GM19455 (cell line): ENCODE data around the gene SSTR3.
"Not testable (repeated sequence)": the region's sequence is repeated elsewhere in the genome, so short reads cannot be mapped to it uniquely, and the experiment has no call there.

ENCODE experiments used
- ATAC-seq: cut with Tn5 transposase; IDR thresholded peaks from one replicate; pipeline ENCODE4 v1.9.1; 2021; ENCODE audit not compliant: unreplicated experiment

SSTR3 gene

DNA sequence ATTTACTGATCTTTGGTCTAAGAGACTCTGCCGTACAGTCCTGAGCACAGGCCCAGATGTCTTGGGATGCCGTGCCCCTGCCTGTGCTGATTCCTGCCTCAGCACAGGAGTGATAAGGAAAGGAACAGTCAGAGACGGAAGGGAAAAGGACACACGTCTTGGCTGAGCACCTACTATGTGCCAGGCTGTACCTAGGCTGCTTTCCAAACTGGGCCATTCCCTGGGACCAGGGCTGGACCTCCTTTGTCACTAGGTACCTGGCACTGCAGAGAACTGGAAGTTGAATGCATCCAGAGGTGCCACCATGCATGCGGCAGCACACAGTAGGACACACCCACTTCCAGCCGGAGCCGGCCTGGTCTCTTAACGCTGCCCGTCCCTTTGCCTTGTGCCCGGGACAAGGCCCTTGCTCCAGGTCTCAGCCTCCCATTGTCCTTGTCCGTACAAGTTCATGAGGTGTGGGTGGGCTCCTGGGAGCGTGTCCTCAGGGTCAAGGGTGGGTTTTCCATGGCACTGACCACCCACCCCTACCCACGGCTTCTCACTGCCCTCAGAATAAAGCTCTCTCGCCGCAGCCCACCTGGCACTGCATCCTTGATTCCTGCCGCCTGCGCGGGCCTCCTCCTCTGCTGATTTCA is 1.1 kb upstream of the SSTR3 start:
- ATAC-seq: no peak

DNA sequence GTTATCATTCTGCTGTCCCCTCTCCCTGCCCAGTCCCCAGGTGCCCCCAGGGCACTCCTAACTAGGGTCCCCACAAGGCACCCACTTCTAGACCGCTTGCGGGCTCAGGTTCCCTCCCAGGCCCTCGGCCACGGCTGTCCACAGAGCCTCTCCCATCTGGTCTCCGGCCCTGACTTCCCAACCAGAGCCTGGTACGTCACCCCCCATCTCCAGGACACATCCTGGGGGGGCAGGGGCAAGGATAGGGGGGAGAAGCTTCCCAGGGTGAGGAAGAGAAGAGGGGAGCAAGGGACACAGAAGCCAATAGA is 457 bp downstream of the SSTR3 start:
- ATAC-seq: no peak

GRCh38 chr22:37211075-37211865 is 1.0 kb downstream of the SSTR3 start:
- ATAC-seq: no peak

DNA sequence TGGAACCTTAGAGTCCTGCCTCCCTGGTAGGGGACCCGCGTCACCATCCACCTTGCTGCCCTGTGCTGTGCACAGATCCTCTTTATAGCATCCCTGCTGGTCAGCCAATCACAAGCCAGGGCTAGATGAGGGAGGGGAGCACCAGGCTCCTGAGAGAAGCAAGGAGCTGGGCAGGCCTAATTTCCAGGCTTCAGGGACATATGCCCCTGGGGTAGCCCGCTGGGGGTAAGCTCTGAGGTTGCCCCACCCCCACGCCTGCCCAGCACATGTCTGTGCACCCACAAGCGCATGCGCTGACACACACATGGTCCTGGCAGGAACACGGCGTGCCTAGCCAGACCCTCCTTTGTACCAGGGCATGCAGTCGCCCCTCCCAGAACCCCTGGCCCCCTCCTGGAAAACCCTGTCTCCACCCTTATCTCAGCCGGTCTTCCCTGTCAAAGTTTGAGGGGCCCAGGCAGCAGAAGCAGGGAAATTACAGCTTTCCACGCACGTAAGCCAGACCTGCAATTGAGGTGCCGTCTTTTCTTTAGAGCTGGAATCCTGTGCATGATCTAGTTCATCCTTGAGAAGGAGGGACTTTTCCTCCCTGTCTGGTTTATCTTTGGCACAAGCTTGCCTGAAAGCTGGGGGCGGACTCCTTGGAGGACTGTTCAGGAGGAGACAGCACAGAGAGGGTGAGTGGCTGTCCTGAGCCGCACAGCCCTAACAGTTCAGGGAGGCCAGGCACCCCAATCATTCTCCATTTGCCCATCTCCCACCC is 2.1 kb downstream of the SSTR3 start:
- no peak for ATAC-seq

- no peak for ATAC-seq
Measured at GRCh38 chr22:37209140-37209845, 3.0 kb downstream of the SSTR3 start.

DNA sequence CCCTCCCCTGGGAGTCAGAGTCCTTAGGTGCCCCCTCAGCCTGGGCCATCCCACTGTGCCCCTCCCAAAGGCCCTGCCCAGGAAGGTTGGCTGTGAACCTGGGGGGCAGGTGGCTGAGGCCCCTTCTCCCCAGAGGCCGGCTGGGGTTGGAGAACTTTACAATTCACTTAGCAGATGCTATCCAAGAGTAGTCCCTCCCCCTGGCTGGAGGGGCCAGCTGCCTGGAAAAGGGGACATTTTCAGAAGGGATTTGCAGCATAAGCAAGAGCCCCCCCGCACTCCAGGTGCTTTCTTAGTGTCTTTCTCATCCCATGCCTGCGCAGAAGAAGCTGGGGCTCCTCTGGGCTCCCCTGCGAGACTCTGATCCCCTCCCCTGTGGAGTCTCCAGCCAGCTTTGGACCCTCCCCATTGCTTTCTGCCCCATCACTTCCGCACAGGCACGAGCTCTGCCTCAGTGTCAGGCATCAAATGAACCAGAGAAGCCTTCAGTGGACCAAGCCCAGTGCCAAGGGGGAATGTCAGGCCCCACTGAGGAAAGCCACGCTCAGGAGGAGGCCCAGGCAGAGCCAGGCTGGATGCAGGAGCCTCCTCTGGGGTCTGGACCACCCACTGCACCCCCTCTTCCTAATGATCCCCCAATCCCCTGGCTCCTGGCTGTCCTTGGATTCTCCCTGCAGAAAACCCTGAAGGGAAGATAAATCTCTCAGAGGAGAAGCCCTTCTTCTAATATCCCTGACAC is 3.7 kb downstream of the SSTR3 start:
- ATAC-seq: no peak

DNA sequence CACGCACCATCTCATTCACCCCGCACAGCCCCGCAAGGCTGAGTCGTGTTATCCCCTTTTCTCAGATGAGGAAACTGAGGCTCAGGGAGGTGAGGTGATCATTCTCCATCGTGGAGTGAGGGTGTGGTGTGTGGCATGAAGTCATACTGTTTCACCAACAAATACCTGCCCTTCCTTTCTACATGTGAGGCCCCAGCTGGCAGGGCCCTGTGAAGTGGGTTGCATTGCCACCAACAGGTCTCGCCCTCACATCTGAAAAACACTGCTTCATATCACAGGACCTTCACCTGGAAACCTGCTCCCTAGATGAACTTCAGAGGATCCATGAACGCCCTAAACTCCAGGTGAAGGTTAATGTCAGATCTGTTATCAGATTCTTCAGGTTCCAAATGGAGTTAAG is 4.3 kb downstream of the SSTR3 start:
- ATAC-seq: no peak

DNA sequence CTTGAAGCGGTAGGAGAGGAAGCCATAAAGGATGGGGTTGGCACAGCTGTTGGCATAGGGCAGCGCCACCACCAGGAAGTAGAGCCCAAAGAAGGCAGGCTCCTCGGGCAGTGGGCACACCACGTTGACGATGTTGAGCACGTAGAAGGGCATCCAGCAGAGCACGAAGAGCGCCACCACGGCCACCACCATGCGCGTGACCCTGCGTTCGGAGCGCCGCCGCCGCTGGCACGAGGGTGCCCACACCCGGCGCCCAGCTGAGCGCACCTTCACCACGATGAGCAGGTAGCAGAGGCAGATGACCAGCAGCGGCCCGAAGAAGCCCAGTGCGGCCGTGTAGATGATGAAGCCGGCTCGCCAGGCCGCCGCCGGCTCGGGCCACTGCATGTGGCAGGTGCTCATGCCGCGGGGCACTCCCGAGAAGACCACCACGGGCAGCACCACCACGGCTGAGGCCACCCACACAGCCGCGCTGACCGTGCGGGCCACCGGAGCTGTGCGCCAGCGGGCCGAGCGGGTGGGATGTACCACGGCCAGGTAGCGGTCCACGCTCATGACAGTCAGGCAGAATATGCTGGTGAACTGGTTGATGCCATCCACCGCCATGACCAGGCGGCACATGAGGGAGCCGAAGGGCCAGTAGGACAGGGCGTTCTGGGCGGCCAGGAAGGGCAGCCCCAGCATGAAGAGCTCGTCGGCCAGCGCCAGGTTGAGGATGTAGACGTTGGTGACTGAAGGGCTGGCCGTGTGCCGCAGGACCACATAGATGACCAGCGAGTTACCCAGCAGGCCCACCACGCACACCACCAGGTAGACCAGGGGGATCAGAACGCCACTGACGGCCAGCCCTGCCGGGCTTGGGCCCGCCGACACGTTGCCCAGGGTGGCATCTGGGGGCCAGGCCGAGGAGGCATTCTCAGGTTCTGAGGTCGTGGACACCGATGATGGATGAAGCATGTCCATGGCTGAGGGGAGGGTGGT is 5.1 kb downstream of the SSTR3 start:
- ATAC-seq: no peak

- ATAC-seq: no peak
Measured at GRCh38 chr22:37206118-37206840, 6.0 kb downstream of the SSTR3 start.

DNA sequence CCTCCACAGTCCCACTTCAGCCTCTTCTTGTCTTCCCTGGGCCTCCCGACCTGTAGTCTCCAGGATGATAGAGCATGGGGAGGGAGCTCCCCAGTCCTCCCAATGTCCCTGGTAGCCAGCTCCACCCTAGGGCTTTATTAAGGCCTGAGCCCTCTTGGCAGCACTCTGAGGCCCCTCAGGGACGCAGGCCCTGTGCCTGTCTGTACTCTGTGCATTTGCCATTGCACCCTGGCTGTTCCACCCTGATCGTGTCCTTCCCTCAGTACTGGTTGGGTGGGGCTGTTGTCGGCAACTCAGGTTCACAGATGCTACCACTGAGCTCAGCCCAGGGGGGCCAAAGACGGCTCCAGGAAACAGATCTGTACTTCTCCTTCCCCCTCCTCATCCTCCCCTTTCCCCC is 7.2 kb downstream of the SSTR3 start:
- no peak for ATAC-seq

DNA sequence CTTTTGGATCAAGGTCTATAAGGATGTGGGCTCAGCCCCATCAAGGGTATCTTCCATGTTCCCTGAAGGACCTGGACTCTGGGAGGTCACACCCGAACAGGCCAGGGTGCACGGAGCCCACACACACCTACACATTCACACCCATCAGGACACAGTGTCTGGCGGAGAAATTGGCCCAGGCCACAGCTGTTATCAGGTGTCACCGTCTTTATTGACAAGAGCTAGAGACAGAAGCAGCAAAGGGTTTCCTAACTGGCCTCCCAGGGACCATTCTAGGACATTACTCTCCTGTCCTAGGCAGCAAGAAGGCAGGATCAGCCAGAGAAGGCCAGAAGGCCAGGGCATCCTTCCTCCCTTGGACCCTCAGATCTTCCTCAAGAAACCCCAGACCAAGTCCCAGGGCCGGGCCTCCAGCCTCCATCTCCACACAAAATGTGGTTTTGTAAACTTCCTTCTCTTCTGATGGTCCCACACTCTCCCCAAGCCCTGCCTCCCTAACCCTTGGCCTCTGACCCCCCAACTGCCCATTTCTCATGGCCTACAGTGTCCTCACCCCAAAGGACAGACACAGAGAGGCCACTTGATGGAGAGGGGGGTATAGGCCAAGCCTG is 8.1 kb downstream of the SSTR3 start:
- ATAC-seq: no peak

GRCh38 chr22:37203354-37204044 is 8.8 kb downstream of the SSTR3 start:
- ATAC-seq: no peak

- ATAC-seq: no peak
Measured at GRCh38 chr22:37202716-37203115, 9.6 kb downstream of the SSTR3 start.

DNA sequence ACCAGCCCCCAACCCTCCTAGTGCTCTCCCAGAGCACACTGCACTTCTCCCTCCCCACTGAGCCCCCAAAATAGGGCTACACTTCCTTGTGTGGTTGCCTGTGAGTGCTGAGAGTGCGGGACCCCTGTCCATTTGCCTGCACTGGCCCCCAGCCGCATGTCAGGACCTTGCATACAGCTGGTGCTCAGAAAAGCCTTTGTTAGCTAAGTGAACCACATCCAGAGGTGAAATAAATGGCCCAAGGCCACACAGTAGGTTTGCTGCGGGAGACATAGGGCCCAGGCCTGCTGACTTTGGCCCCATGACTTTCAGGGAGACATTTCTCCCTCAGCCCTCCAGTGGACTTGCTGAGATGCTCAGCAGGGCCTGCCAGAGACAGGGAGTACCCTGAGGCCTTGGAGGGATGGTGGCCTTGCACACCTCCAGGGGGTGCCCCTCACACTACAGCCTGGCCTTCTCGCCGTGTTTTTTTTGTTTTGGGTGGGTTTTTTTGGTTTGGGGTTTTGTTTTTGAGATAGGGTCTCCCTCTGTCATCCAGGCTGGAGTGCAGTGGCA is 10.2 kb downstream of the SSTR3 start:
- no peak for ATAC-seq

GRCh38 chr22:37201443-37201820 is 10.8 kb downstream of the SSTR3 start:
- ATAC-seq: not testable (repeated sequence)

DNA sequence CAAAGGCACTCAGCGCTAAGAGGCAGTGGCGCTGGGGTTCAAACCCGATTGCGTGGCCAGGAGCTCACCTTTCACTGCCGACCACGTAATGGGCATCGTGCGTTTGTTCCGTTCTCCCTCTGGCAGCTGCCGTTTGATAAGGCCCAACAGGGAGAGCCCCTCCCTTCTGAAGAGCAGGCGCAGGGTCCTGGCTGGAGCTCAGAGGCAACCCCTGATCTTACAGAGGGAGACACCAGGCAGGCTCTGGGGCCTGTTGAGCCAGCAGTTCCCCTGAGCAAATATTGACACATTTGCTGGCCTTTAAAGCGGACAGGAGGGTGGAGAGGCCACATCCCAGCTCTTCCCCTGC is 12.5 kb downstream of the SSTR3 start:
- ATAC-seq: no peak

GRCh38 chr22:37199103-37199759 is 13.0 kb downstream of the SSTR3 start:
- ATAC-seq: peak; percentile 89
